H9 (cell line): ENCODE measurements around the gene HPGDS. TPM values are rescaled to one million over a fixed set of nuclear protein-coding genes. Genes with fewer than 3 reads are reported as not detected.

Experiments
- DNase-seq: peaks from one replicate; pipeline ENCODE4 v3.0.0-alpha.2; 2017
- H2AFZ ChIP-seq: one replicate; pipeline ENCODE4 v1.6.1; 2013; ENCODE audit warnings: mild to moderate bottlenecking, low read length, control low read depth, moderate library complexity
- H2AK5ac ChIP-seq: 2 replicates; pipeline ENCODE4 v1.6.1; 2013; ENCODE audit warnings: low read length, control low read depth, mixed read lengths; ENCODE audit not compliant: insufficient read length
- H2BK120ac ChIP-seq: one replicate; pipeline ENCODE4 v1.6.1; 2013; ENCODE audit warnings: low read depth, mild to moderate bottlenecking, low read length, control low read depth, inconsistent platforms; ENCODE audit not compliant: poor library complexity, severe bottlenecking
- H2BK12ac ChIP-seq: 2 replicates; pipeline ENCODE4 v1.6.1; 2013; ENCODE audit warnings: low read length, control low read depth, mixed read lengths, low read depth; ENCODE audit not compliant: insufficient read length
- H2BK15ac ChIP-seq: 2 replicates; pipeline ENCODE4 v1.6.1; 2013; ENCODE audit warnings: low read depth, low read length, control low read depth
- H2BK20ac ChIP-seq: one replicate; pipeline ENCODE4 v1.6.1; 2013; ENCODE audit warnings: low read depth, mild to moderate bottlenecking, low read length, control low read depth, inconsistent platforms; ENCODE audit not compliant: poor library complexity, severe bottlenecking
- H2BK5ac ChIP-seq: 2 replicates; pipeline ENCODE4 v1.6.1; 2013; ENCODE audit warnings: low read length, control low read depth, mixed read lengths; ENCODE audit not compliant: insufficient read length
- H3K14ac ChIP-seq: 2 replicates; pipeline ENCODE4 v1.6.1; 2013; ENCODE audit warnings: low read length, control low read depth; ENCODE audit not compliant: insufficient read depth
- H3K18ac ChIP-seq: 2 replicates; pipeline ENCODE4 v1.6.1; 2013; ENCODE audit warnings: low read depth, mild to moderate bottlenecking, mixed read lengths, low read length, control low read depth; ENCODE audit not compliant: insufficient read length
- H3K23ac ChIP-seq: 2 replicates; pipeline ENCODE4 v1.6.1; 2013; ENCODE audit warnings: low read length, control low read depth, mixed read lengths, low read depth; ENCODE audit not compliant: insufficient read length
- H3K23me2 ChIP-seq: 2 replicates; pipeline ENCODE4 v1.6.1; 2013; ENCODE audit warnings: low read depth, mild to moderate bottlenecking, mixed read lengths, low read length, control low read depth; ENCODE audit not compliant: insufficient read length, poor library complexity, severe bottlenecking
- H3K27ac ChIP-seq: 2 replicates; pipeline ENCODE4 v1.5.1; 2013; ENCODE audit warnings: low read length, control low read depth, mixed read lengths, low read depth; ENCODE audit not compliant: insufficient read length
- H3K27me3 ChIP-seq: 2 replicates; pipeline ENCODE4 v1.6.1; 2013; ENCODE audit warnings: low read length, control low read depth, inconsistent platforms; ENCODE audit not compliant: insufficient read depth
- H3K4ac ChIP-seq: 2 replicates; pipeline ENCODE4 v1.6.1; 2013; ENCODE audit warnings: low read depth, mild to moderate bottlenecking, control low read depth, inconsistent platforms, low read length, moderate library complexity
- H3K4me1 ChIP-seq: 2 replicates; pipeline ENCODE4 v1.6.1; 2013; ENCODE audit warnings: low read length, control low read depth, inconsistent platforms; ENCODE audit not compliant: insufficient read depth
- H3K4me2 ChIP-seq: 2 replicates; pipeline ENCODE4 v1.6.1; 2013; ENCODE audit warnings: low read length, control low read depth, mixed read lengths; ENCODE audit not compliant: insufficient read length, insufficient read depth
- H3K56ac ChIP-seq: 2 replicates; pipeline ENCODE4 v1.6.1; 2013; ENCODE audit warnings: low read depth, mild to moderate bottlenecking, mixed read lengths, low read length, control low read depth; ENCODE audit not compliant: insufficient read length
- H3K79me1 ChIP-seq: 2 replicates; pipeline ENCODE4 v1.6.1; 2013; ENCODE audit warnings: low read depth, mild to moderate bottlenecking, moderate library complexity, low read length, control low read depth, inconsistent platforms; ENCODE audit not compliant: insufficient read depth, poor library complexity, severe bottlenecking
- H3K79me2 ChIP-seq: 2 replicates; pipeline ENCODE4 v1.6.1; 2013; ENCODE audit warnings: low read length, control low read depth, inconsistent platforms; ENCODE audit not compliant: insufficient read depth
- H3K9ac ChIP-seq: 2 replicates; pipeline ENCODE4 v1.6.1; 2013; ENCODE audit warnings: low read length, control low read depth, mixed read lengths; ENCODE audit not compliant: insufficient read length; ENCODE audit errors: extremely low read depth
- H3K9me3 ChIP-seq: one replicate; pipeline ENCODE4 v1.6.1; 2013; ENCODE audit warnings: low read depth, low read length, inconsistent platforms; ENCODE audit not compliant: control insufficient read depth
- H3T11ph ChIP-seq: one replicate; pipeline ENCODE4 v1.6.1; 2013; ENCODE audit warnings: mild to moderate bottlenecking, low read length, control low read depth, inconsistent platforms
- H4K20me1 ChIP-seq: one replicate; pipeline ENCODE4 v1.6.1; 2013; ENCODE audit not compliant: control insufficient read depth, insufficient read length, insufficient read depth
- H4K5ac ChIP-seq: 2 replicates; pipeline ENCODE4 v1.6.1; 2013; ENCODE audit warnings: low read depth, mild to moderate bottlenecking, mixed read lengths, low read length, control low read depth; ENCODE audit not compliant: insufficient read length
- H4K8ac ChIP-seq: replicated peaks from 2 replicates; pipeline ENCODE4 v1.6.1; 2013; ENCODE audit warnings: low read length, control low read depth, mixed read lengths, low read depth; ENCODE audit not compliant: insufficient read length
- H4K91ac ChIP-seq: 2 replicates; pipeline ENCODE4 v1.6.1; 2013; ENCODE audit warnings: low read depth, mild to moderate bottlenecking, moderate library complexity, mixed read lengths, low read length, control low read depth; ENCODE audit not compliant: insufficient read length
- H3K27ac Mint-ChIP-seq, 3 experiments: 2 replicates in 2 of 3; 3 replicates in 1 of 3; pipeline ENCODE4 v1.8.0; 2020 to 2021; ENCODE audit warnings: mixed read lengths in 3 of 3, mild to moderate bottlenecking in 1 of 3, moderate library complexity in 1 of 3
- H3K27me3 Mint-ChIP-seq: 2 replicates; pipeline ENCODE4 v1.8.0; 2021; ENCODE audit warnings: low read depth, mild to moderate bottlenecking, moderate library complexity, mixed read lengths
- H3K36me3 Mint-ChIP-seq, 3 experiments: 2 replicates in 2 of 3; 3 replicates in 1 of 3; pipeline ENCODE4 v1.8.0; 2020 to 2021; ENCODE audit warnings: low read depth in 3 of 3, mixed read lengths in 3 of 3; ENCODE audit not compliant: insufficient read depth in 1 of 3
- H3K4me1 Mint-ChIP-seq, 2 experiments: 2 replicates each; pipeline ENCODE4 v1.8.0; 2020; ENCODE audit warnings: mixed read lengths in 2 of 2
- H3K4me3 Mint-ChIP-seq, 2 experiments: 2 replicates in 1 of 2; 3 replicates in 1 of 2; pipeline ENCODE4 v1.8.0; 2020 to 2021; ENCODE audit warnings: mild to moderate bottlenecking in 2 of 2, mixed read lengths in 2 of 2, moderate library complexity in 1 of 2
- H3K9me3 Mint-ChIP-seq, 2 experiments: 2 replicates in 1 of 2; 3 replicates in 1 of 2; pipeline ENCODE4 v1.8.0; 2020; ENCODE audit warnings: mild to moderate bottlenecking in 2 of 2, mixed read lengths in 2 of 2, moderate library complexity in 1 of 2
- WGBS: extraction: QIAGEN DNeasy Blood & Tissue Kit; methylation state at CpG from one replicate; pipeline ENCODE4 v1.1.7; 2013; ENCODE audit warnings: missing lambda C conversion rate, low lambda C conversion rate, mixed read lengths; ENCODE audit not compliant: insufficient read length; ENCODE audit errors: extremely low coverage; 5-methylcytosine and 5-hydroxymethylcytosine counted together
- total RNA-seq: library from RNA; stranded (reverse); gene quantifications from 2 replicates; pipeline ENCODE4 v1.2.1, GENCODE V29; 2021
- TF ChIP-seq, protein P1 (sequence below): fragments of 200-600 bp; sonication (generic); conservative IDR thresholded peaks from 3 replicates; pipeline ENCODE4 v1.8.0; 2021; ENCODE audit warnings: antibody characterized with exemption, mild to moderate bottlenecking

HPGDS gene
- total RNA-seq, 1 experiment from 2014 or later: not detected

DNA sequence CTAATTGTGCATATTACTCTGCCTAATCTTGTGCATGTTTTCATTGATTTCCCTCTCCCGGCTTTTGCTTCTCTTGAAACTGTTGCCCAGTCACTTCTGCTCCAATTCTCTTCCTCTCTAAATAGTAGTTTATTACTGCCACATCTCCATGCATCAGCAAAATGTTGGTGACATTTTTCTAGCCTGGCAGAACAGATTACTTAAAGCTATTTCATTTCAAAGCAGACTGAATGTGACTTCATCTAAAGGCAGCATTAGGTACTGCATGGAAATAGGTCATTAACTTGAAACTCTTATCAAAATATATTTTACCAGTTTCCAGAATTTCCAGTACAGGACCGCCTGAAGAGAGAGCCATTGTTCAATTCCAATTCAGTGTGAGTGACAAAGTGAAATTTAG is 52.4 kb downstream of the HPGDS start:
- H3K27me3 Mint-ChIP-seq: no peaks in the 10 kb centered on the region; the same call in 1 of the 2 replicates

More for the DNA sequence above, 52.4 kb downstream of the HPGDS start:
- no peak overlapping the region for H3K14ac ChIP-seq
- no peak for DNase-seq
- H2BK15ac ChIP-seq: no peak overlapping the region
- no CpG with 5 or more reads among the region's 2 CpGs for WGBS
- H2AK5ac ChIP-seq: no peak overlapping the region
- H2BK120ac ChIP-seq: no peak overlapping the region
- no peaks in the 10 kb centered on the region for H3K23me2 ChIP-seq
- H3K4me3 Mint-ChIP-seq: no peak overlapping the region
- no peak overlapping the region for H2BK5ac ChIP-seq
- no peak overlapping the region for H2BK20ac ChIP-seq
- no peaks in the 10 kb centered on the region for H3K79me2 ChIP-seq
- no peak overlapping the region for H3K23ac ChIP-seq
- H3K27ac ChIP-seq: no peak overlapping the region
- no peaks in the 10 kb centered on the region for H3K27me3 ChIP-seq
- no peak overlapping the region for H3K4ac ChIP-seq
- H3T11ph ChIP-seq: no peak overlapping the region
- H3K56ac ChIP-seq: no peak overlapping the region
- H4K91ac ChIP-seq: no peak overlapping the region
- H3K27ac Mint-ChIP-seq: no peak overlapping the region; a peak in 1 of 7 replicates
- no peaks in the 10 kb centered on the region for H3K4me1 ChIP-seq
- H4K5ac ChIP-seq: no peak overlapping the region
- H3K4me1 Mint-ChIP-seq: peaks cover 2 to 8% of the 10 kb centered on the region in 2 experiments; a peak in 3 of 4 replicates
- no peaks in the 10 kb centered on the region for H3K79me1 ChIP-seq
- H3K9me3 Mint-ChIP-seq: no peaks in the 10 kb centered on the region
- no peak overlapping the region for H4K8ac ChIP-seq
- peaks cover 14 to 42% (median 39%) of the 10 kb centered on the region in 3 experiments; a peak in 6 of 7 replicates for H3K36me3 Mint-ChIP-seq
- H3K9me3 ChIP-seq: no peaks in the 10 kb centered on the region
- H2BK12ac ChIP-seq: no peak overlapping the region
- H2AFZ ChIP-seq: no peak overlapping the region
- H3K18ac ChIP-seq: no peak overlapping the region
- H4K20me1 ChIP-seq: no peaks in the 10 kb centered on the region
- H3K9ac ChIP-seq: no peak overlapping the region
- H3K4me2 ChIP-seq: no peak overlapping the region
- TF ChIP-seq, protein P1, sequence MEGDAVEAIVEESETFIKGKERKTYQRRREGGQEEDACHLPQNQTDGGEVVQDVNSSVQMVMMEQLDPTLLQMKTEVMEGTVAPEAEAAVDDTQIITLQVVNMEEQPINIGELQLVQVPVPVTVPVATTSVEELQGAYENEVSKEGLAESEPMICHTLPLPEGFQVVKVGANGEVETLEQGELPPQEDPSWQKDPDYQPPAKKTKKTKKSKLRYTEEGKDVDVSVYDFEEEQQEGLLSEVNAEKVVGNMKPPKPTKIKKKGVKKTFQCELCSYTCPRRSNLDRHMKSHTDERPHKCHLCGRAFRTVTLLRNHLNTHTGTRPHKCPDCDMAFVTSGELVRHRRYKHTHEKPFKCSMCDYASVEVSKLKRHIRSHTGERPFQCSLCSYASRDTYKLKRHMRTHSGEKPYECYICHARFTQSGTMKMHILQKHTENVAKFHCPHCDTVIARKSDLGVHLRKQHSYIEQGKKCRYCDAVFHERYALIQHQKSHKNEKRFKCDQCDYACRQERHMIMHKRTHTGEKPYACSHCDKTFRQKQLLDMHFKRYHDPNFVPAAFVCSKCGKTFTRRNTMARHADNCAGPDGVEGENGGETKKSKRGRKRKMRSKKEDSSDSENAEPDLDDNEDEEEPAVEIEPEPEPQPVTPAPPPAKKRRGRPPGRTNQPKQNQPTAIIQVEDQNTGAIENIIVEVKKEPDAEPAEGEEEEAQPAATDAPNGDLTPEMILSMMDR: no peak; the same call in 2 of the 3 replicates
